NCI-H446 (cell line): Measurements from ENCODE around the gene STX17.
A peak's percentile ranks its signal among the peaks of the same experiment; 100 is the strongest.
"Not testable (repeated sequence)": the region's sequence is repeated elsewhere in the genome, so short reads cannot be mapped to it uniquely, and the experiment has no call there.

Source experiments
- DNase-seq, 2 experiments: peaks; one replicate each; lab custom pipeline; 2025; lab: John Stamatoyannopoulos, UW

The STX17 gene

DNA sequence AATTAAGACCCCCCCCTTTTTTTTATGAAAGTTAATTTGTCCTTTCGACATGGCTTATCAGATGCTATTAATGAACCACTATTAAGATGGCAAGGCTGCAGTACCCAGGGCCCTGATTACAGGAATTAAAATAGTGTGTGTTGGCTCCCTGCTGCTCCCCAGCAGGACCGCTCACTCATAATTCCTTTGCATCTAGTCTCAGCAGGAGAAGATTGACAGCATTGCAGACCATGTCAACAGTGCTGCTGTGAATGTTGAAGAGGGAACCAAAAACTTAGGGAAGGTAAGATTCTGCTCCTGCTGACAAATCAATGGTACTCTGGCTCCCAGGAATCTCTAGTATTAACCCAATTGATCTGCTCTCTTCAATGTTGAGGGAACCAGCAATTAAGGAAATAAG, 61.0 kb downstream of the STX17 start:
- DNase-seq: no peak

DNA sequence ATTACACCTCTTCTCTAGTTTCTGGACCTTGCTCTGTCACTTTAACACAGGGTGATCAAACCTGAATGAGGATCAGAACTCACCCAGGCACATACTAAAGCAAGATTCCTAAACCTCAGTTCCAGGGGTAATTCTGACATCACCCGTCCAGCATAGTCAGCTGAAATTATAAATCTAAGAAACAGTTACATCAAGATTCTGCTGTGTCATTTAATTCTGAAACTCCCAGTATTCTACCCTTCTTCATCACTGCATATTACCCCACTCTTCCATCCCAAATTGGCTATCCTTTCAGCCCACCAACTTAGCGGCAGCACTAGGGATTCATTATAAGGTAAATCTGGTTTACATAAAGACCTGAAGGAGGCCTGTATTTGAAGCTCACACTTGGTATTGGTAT, 64.0 kb downstream of the STX17 start:
- DNase-seq: no peak

DNA sequence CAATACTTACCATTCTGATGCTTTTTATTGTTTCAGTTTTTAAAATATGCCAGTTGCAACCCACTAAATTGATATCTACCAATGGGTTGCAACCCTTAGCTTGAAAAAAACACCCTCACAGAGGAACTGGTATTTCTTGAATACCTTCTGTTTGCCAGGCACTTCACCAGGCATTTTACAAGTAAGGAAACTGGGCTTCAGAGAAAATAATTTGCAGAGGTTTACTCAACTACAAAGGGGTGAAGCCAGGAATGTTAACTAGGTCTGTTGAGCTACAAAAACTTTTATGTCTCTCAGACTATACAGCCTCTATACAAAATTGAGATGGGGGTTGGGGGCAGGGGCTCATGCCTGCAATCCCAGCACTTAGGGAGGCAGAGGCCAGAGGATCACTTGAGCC, 65.0 kb downstream of the STX17 start:
- no peak for DNase-seq

DNA sequence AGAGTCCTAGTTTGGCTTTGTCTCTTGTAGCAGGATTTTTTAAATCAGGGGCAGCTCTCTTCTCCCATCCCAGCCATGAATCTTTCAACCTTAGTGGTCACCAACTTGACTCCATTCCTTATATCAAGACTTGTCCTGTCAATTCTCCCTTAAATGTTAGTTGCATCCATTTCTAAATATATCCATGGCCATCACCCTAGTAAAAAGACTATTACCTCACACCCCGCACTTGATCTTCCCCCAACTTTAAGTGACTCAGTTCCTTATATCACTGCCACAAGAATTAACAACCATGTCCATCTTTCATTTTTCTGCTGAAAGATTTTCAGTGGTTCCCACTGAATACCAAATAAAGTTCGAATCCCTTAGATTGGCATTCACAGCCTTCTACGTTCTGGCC, 67.0 kb downstream of the STX17 start:
- DNase-seq: no peak

DNA sequence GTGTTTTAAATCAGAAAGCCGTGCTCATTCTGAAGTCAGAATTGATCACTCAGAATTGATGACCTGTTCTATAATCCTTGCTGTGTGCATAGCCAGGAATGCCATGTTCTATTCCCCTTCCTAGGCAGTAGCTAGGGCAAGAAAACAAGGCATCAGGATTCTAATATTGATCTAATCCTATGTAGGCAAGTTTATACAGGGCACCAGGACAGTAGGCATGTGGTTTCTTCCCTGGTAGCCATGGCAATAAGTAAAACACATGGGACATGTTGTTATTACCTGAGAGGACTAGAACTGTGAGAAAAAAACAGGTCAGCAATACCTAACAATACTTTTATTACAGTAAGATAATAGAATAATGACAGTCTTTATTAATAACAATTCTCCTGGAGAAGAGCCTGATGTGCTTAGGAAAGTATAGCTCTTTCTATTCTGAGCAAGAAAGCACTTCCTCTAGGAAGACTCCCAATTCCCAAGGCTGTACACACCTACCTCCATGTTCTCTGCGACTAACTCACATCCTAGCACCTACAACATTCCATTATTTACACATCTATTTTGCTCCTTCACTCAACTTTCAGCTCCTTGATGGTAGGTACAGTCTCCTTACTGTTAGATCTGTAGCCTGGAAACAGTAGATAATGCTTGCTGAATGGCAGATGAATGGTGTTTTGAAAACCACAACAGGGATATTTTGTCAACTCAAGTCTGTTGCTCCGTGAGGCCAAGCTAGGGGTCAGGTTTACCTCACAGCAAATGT, 70.8 kb downstream of the STX17 start:
- DNase-seq: no peak

DNA sequence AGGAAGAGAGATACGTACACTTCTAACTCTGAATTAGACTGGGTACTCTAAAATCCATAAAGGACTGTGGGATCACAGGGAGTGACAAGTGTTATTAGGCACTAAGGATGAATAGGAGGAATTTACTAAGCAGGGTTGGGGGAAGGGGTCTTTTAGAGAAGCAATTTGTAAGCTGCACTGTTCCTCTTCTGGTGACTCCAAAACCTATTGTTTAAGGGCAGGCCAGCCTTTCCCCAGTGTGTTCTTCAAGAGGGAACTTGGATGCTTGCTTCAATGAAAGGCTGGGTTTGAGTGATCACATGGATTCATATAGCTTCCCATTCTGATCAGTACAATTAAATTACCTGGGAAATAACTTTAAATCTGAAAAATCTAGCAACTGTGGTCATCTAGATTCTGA, 71.8 kb downstream of the STX17 start:
- DNase-seq: no peak

DNA sequence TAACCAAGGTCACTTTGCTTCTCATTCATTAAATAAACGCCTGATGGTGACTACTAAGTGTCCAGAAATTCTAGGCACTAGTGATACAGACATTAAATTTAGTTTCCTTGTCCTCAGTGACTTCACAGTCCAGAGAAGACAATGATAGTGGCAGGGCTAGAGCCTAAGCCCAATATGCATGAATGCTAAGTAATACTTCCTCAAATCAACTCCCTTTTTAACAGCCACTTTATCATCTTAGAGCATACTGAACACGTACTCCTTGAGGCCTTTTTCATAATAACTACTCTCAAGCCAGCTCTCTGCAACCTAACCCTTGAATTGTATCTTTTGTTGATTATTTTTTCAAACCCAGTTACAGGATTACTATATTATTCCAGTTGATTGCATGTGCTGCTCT, 74.1 kb downstream of the STX17 start:
- DNase-seq: no peak

DNA sequence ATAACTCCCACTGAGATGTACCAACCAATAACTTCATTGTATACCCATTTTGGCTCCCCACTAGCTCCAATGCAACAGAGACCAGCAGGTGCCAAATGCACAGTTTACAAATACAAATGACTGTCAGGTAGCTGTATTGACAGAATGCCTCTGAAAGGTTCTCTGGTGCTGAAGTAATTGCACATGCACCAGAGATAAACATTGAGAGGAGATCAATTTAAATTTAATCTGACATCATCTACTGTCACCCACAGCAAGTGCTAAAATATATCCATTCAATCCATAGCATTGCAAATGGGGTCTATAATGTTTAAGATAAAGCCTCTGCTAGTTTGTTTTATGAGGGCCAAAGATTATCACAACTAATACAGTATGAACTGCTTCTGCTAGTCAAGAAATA, 80.2 kb downstream of the STX17 start:
- DNase-seq: no peak

DNA sequence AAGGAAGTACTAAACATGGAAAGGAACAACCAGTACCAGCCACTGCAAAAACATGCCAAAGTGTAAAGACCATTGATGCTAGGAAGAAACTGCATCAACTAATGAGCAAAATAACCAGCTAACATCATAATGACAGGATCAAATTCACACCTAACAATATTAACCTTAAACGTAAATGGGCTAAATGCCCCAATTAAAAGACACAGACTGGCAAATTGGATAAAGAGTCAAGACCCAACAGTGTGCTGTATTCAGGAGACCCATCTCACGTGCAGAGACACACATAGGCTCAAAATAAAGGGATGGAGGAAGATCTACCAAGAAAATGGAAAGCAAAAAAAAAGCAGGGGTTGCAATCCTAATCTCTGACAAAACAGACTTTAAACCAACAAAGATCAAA, 84.1 kb downstream of the STX17 start:
- DNase-seq: not testable (repeated sequence)

DNA sequence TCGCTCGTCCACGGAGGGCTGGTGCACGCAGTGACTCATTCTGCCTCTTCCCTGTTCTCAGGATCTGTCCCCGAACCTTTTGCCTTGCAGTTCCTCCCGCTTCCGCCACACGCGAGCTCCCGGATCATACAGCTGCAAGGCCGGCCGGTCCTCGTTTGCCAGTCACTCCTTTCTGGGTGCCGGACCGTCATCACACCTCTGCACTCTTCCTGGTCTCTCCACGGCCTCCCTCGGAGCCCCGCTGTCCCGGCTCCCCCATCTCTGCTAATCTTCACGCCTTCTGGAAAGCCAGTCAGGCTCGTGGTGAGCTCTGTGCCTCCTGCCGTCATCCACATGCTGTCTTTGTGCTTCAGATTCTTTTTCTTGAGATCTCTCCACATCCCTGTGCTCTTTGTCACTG, 91.8 kb downstream of the STX17 start:
- no peak for DNase-seq

DNA sequence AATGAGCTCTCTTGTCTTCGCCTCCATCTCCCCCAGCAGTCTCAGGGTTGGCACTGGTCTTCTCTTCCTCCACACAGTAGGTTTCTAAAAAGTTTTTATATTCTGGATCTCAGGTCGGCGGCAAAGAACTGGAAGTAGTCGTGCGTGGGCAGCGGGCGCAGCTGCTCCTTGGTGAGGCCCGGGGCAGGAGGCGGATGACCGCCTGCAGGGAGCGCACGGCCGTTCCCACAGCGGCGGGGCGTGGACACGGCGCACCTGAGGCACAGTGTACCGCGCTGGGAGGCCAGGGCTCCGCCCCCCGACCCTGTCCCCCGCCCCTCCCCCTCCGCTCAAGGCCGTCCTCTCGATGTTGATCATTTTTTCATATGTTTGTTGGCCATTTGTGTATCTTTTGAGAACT, 92.4 kb downstream of the STX17 start:
- DNase-seq: no peak

DNA sequence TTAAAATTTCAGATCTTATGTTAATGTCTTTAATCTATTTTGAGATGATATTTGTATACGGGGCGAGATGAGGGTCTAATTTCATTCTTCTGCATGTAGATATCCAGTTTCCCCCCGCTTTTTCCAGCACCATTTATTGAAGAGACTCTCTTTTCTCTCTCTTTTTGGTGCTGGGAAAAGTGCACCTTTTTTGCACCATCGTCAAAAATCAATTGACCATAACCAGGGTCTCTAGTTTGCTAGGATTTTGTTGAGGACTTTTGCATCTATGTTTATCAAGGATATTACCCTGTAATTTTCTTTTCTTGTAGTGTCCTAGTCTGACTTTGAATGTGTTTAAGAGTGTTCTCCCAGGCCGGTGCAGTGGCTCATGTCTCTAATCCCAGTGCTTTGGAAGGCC, 93.3 kb downstream of the STX17 start:
- no peak for DNase-seq

DNA sequence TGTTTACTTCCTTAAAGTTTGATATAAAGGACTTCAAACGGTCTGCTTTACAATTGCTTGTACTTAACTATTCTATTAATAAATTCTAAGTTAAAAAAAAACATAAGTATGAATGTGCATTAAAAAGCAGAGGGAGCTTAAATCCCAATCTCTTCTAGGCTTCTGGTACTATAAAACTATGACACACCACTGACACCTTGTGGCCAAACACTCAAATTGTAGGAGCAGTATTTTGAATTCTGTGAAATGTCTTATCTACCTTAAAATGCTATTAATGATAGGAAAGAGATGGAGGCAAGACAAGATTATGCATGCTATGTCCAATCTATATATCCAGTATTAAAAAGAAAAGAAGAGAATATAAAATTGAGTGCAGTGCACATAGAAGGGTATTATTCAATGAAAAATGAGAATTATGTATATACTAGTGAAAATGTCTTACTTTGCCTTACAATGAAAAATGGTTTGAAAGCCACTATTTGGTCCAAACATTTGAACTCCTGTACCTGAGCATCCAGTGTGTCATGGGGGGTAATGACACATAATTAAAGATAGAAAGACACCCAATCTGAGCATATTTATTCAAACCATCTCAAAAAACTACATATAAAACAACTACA, 104.7 kb downstream of the STX17 start:
- peak; percentile 28 to 55 for DNase-seq

DNA sequence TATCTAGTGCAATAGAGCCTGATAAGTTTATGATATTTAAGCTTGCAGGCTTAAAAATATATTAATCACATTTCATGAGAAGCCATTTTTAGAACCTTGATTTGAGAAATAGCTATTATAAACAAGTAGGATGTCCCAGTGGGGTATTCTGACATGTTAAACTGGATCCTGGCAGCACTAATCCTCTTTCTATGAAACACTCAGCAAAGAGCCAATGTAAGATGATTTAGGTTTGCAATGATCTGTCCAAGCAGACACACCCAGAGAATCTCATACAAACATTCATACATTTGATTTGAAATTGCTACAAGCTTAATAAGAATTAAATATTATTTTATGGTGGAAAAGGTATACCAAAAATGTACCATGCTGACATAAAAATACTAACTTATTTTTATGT, 105.8 kb downstream of the STX17 start:
- no peak for DNase-seq

DNA sequence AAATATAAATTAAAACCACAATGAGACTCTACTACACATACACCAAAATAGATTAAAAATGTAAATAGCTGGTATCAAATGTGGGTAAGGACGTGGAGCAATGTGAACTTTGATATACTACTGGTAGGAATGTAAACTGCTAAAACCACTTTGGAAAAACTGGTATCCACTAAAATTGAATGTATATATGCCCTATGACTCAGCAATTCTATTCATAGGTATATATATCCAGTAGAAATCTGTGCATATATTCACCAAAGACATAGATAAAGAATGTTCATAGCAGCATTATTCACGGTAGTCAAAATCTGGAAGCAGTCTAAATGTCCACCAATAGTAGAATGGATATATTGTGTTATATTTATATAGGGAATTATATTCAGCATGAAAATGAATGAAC, 107.1 kb downstream of the STX17 start:
- DNase-seq: no peak

DNA sequence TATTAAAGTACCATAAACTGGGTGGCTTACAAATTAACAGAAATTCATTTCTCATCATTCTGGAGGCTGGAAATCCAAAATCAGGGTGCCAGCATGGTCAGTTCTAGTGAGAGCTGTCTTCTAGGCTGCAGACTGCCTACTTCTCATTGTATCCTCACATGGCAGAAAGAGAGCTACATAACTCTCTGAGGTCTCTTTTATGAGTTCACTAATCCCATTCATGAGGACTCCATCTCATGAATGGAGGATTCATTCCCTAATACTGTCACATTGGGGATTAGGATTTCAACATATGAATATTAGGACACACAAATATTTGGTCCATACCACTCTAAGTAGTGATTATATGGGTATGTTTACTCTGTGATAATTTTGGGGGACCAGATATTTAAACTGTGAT, 108.4 kb downstream of the STX17 start:
- DNase-seq: no peak

DNA sequence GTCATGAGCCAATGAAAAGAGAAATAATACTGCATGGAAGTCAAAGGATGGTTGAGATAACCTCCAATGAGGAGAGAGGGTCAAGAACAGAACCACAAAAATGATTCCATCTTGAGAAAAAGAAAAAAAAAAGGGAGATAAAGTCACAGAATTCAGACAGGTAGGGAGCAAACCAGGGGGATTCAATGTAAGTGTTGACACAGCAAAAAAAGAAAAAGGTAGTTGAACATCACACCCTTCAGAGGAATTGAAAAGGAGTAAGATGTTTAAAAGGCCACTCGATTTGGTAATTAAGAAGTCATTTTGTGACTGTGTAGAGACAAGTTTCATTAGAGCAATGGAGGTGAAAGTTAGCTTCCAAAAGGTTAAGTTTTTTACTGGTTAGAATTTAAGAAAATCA, 113.1 kb downstream of the STX17 start:
- no peak for DNase-seq
